ENCODE data around the gene ARCN1.
"Not testable (repeated sequence)": the region's sequence is repeated elsewhere in the genome, so short reads cannot be mapped to it uniquely, and the experiment has no call there.

Gene ARCN1

DNA sequence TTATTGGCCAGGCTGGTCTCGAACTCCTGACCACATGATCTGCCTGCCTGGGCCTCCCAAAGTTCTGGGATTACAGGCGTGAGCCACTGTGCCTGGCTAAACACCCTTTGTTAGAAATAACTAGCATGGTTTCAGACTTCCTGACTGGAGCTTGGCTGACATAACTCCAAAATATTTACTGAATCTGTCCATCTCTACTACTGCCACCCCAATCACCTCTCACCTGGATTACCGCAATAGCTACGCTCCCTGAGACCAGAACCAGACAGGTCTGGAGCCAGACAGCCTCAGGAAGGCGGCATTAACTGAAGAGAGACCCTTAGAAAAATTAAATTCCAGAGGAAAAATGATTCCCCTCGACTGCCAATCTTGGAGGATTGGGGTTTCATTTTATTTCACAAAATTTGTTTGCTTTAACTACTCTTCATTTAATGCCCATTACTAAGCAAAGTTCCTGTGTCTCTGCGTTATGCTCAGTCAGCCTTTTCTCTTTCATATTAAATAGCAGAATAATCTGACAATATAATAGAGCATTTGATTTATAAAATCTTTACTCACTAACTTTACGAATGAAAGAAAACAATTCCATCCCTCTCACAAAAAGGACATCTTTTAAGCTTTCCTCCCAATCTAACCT is 28.1 kb upstream of the ARCN1 start:
- DNase-seq (ENCODE audit: low read depth in 3 of 3): no peak

DNA sequence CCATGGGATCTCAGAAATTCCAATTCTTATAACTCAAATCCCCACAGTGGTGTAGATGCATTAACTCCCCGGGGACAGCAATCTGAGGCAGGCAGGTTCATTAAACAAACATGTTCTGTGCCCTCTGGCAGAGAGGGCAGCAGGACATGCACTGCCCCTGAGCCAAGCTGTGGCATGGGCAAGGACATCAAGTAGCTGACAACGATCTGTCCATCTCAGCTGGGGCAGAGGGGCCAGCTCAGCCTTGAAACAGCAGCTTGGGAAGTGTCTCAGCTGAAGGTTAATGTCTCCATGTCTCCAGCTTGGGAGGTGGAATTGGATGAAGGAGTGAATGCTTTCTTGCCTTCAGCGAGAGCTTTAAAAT is 27.6 kb upstream of the ARCN1 start:
- no peak for DNase-seq (ENCODE audit: low read depth in 3 of 3)

DNA sequence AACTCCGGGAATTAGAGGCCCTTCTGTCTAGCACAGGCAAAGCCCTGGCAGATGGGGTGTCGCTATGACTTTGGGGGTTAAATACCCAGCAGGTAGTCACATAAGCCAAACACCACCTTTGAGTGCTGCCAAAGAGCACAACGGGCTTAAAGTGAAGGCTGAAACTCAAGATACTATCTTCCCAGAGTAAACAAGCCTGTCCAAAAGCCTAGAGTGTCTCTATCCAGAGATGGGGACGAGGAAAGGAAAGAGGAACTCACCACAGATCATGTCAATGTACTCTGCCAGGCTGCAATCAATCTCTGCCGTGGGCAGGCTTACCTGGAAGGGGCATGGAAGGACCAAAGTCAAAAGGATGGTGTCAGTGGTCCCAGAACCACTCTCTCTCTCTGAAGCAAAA is 26.7 kb upstream of the ARCN1 start:
- no peak for DNase-seq (ENCODE audit: low read depth in 3 of 3)

DNA sequence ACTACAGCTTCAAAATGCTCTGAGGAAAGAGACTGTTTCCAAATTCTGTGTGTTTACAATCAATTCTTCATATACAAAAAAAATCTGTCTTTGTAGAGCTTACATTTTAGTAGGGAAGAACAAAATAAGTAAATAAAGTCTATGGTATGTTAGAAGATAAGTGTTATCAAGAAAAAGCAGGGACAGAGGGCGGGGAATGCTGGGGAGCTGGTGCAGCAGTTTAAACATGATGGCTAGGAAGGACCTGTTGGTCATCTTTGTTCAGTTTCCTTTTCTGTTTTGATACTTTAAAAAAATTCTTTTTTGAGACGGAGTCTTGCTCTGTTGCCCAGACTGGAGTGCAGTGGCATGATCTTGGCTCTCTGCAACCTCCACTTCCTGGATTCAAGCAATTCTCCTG is 25.1 kb upstream of the ARCN1 start:
- DNase-seq (ENCODE audit: low read depth in 3 of 3): no peak

DNA sequence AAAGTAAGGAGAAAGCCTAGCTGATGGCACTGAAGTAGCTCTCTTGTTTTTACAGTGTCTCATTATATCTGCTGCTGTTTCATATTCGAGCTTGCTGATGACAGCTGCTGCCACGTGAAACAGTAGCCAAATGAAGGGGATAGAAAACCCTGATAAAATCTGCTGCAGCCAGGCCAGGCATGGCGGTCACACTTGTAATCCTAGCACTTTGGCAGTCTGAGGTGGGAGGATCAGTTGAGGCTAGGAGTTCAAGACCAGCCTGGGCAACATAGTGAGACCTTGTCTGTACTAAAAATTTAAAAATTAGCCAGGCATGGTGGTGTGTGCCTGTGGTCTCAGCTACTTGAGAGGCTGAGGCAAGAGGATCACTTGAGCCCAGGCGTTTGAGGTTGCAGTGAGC is 19.9 kb upstream of the ARCN1 start:
- DNase-seq (ENCODE audit: low read depth in 3 of 3): no peak

DNA sequence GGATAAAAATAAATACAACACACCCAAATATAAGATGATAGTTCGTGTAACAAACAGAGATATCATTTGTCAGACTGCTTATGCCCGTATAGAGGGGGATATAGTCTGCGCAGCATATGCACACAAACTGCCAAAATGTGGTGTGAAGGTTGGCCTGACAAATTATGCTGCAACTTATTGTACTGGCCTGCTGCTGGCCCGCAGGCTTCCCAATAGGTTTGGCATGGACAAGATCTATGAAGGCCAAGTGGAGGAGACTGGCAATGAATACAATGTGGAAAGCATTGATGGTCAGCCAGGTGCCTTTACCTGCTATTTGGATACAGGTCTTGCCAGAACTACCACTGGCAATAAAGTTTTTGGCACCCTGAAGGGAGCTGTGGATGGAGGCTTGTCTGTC is 11.4 kb upstream of the ARCN1 start:
- no peak for DNase-seq (ENCODE audit: low read depth in 3 of 3)

DNA sequence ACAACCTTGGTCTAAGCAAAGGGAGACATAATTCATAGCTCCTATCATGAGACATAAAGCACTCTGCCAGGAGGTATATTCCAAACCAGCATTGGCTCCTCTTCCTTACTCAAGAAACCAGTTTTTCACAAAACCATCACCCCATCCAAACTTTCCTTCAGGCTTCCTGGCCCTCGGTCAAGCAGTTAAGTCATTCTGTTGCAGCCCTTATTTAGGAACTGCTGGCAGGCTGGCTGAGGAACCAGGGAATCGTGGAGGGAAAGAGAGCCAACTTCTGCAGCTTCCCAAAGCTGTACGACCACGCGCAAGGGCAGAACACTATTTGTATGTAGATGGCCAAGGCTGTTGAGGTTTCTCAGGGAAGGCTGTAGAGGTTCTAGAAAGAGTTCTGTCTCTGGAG is 7.2 kb upstream of the ARCN1 start:
- DNase-seq (ENCODE audit: low read depth in 3 of 3): no peak

DNA sequence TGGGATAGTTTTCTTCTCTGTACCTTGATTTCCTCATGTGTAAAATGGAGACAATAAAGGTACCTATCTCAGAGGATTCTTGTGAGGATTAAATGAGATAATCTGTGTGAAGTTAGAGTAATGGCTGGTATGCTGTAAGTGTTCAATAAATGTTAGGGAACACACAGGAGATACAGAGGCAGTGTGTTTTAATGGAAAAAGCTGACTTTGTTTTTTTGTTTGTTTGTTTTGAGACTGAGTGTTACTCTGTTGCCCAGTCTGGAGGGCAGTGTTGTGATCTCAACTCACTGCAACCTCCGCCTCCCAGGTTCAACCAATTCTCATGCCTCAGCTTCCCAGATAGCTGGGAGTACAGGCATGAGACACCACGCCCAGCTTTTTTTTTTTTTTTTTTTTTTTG is 2.5 kb upstream of the ARCN1 start:
- DNase-seq (ENCODE audit: low read depth in 3 of 3): no peak

DNA sequence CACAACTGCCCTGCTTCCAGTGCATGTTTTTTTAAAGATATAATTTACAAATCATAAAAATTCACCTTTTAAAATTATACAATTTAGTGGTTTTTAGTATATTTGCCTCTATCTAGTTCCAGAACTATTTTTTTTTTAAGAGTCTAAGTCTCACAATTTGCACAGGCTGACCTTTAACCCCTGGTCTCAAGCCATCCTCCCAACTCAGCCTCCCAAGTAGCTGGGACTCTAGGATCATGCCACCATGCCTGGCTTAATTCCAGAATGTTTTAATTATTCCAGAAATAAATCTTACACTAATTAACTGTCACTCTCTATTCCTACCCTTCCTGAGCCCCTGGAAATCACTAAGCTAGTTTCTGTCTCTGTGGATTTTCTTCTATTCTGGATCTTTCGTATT is 1.4 kb upstream of the ARCN1 start:
- DNase-seq (ENCODE audit: low read depth in 3 of 3): no peak

DNA sequence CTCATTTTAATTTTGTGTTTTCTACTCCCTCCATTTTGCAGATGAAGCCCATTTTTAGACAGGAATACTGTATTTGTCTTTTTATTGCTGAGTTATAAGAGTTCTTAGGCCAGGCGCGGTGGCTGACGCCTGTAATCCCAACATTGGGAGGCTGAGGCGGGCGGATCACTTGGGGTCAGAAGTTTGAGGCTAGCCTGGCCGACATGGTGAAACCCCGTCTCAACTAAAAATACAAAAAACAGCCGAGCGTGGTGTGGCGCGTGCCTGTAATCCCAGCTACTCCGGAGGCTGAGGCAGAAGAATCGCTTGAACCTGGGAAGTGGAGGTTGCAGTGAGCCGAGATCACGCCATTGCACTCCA is 528 bp upstream of the ARCN1 start:
- DNase-seq (ENCODE audit: low read depth in 3 of 3): peak in 1 of 3 experiments; percentile 9

DNA sequence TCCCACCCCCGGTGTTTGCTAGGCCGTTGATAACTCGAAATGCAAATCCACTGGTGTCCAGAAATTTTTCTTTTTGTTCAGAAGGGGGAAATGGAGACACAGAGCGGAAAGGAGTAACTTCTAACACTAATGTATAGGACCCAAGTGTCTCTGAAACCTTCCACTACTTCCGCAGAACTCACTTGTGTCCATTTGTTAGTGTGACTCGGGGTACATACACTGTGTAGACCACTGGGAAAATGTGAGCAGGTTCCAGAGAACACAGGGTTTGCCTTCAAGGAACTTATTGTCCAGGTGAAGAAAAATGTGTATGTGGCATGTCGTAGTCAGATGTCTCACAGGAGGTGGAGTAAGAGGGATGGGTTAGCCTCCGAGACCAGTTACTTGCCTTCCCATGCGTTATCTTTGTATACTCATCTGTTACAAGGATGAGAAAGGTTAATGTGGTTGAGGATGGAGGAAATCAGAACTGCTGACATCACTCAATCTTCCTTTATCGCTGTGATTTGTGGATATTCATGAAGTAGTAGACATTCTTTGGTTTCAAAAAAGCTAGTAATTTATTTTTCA is 857 bp downstream of the ARCN1 start:
- DNase-seq (ENCODE audit: low read depth in 3 of 3): no peak

DNA sequence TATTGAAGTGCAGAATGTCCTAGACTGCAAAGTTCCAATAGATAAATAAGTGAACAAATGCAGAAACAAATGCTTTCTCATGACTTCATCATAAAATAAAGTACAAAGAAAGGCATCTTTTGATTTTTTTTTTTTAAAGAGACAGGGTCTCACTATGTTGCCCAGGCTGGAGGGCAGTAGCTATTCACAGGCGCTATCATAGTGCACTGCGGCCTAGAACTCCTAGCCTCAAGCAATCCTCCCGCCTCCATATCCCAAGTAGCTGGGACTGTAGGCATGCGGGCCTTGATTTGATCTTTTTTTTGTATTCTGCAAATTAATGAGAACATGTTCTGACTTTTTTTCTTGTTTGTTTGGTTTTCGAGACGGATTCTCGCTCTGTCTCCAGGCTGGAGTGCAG is 2.4 kb downstream of the ARCN1 start:
- DNase-seq (ENCODE audit: low read depth in 3 of 3): no peak

DNA sequence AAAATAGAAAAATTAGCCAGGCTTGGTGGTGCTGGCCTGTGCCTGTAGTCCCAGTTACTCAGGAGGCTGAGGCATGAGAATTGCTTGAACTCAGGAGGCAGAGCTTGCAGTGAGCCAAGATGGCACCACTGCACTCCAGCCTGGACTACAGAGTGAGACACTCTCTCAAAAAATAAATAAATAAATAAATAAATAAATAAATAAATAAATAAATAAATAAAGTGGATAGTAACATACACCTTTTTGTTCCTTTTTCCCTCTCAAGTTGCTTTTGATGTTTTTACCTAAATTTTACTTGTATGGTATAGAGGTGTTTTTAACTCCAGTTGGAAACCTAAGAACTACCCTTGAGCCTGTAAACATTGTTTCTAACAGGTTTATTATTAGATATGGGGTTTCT is 5.8 kb downstream of the ARCN1 start:
- DNase-seq (ENCODE audit: low read depth in 3 of 3): not testable (repeated sequence)

DNA sequence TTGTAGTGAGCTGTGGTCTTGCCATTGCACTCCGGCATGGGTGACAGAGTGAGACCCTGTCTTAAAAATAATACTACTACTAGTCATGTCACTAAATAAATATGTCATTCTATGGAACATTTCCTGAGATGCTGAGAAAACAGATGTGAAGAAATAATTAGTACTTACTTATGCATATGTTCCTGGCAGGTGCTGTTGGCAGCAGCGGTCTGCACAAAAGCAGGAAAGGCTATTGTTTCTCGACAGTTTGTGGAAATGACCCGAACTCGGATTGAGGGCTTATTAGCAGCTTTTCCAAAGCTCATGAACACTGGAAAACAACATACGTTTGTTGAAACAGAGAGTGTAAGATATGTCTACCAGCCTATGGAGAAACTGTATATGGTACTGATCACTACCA is 8.8 kb downstream of the ARCN1 start:
- no peak for DNase-seq (ENCODE audit: low read depth in 3 of 3)

DNA sequence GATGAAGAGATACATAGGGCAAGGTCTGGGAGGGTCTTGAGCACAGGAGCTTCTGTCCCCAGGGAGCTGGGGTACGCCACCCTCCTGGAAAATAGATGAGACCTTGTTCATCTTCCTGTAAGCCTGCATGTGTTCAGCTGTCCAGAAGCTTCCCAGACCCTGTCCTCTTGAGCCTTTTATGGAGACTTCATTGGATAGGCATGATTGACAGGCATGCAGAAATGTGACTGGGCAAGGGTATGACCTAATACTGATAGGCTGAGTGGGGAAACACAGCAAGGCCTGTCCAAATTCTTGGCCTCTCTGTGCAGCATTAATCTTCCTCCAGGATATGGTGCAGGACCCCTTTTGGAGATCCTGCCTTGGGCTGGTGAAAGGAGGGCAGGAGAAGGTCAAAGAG is 15.7 kb downstream of the ARCN1 start:
- DNase-seq (ENCODE audit: low read depth in 3 of 3): no peak

DNA sequence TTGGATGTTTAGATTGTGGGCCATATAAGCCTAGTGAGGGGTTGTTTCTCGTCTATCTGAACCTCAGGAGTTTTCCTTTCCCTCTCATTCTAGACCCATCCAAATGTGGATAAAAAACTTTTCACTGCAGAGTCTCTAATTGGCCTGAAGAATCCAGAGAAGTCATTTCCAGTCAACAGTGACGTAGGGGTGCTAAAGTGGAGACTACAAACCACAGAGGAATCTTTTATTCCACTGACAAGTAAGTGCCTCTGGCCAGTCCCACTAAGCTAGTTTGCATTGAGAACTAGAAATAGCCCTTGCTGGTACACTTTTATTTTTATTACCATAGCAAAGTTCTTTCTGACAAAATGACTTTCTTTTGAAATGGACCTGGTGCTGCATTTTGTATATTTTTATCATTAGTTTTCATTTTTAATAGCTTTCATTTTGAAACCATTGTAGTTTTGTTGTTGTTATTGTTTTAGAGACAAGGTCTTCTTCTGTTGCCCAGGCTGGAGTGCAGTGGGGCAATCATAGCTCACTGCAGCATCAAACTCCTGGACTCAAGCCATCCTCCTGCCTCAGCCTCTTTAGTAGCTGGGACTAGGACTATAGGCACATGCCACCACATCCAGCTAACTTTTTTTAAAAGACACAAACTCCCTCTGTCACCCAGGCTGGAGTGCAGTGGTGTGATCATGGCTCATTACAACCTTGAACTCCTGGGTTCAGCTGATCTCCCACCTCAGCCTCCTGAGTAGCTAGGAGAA is 20.6 kb downstream of the ARCN1 start:
- DNase-seq (ENCODE audit: low read depth in 3 of 3): no peak

DNA sequence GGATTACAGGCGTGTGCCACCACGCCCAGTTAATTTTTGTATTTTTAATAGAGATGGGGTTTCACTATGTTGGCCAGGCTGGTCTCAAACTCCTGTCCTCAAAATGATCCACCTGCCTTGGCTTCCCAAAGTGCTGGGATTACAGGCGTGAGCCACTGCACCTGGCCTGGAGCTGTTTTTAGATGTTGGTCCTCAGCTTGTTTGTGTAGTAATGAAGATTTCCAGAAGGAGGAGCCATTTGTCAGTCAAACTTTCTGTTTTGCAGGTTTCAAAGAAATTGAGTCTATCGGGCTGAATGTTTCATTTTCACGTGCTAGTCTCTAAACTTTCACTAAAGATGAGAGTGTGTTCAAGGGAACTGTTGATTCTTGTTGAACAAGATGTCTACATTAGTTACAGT is 22.8 kb downstream of the ARCN1 start:
- DNase-seq (ENCODE audit: low read depth in 3 of 3): not testable (repeated sequence)

DNA sequence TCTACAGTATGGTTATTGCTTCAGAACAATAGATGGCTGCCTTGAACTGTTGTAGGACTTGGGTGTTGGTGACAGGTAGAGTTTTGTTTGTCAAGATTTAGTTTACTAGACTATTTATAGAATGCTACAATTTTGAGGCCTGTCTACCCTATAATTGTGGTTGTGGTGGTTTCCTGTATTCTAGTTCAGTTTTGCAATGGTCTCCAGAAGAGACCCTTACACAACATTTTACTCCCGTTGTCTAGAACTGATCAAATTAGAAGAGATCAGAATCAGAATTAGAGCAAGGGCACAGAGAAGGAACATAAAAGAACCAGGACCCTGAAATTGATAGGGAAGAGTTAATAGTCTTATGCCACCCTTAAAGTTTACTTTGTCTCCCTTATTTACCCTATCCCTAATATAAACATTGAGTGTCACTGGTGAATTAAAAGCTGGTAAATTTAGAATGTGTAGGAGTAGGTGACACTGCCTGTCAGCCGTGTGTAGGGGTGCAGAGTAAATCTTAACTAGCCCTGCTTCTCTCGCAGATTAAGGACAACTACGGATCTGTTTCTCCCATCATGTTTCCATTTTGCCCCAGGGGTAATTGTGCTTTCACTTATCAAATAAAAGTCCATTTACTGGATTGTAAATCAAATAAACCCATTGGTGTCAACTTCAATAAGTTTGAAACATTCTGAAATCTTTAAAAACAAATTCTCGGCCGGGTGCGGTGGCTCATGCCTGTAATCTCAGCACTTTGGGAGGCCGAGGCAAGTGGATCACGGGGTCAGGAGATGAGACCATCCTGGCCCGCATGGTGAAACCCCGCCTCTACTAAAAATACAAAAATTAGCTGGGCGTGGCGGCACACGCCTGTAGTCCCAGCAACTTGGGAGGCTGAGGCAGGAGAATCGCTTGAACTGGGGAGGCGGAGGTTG is 24.3 kb downstream of the ARCN1 start:
- no peak for DNase-seq (ENCODE audit: low read depth in 3 of 3)

DNA sequence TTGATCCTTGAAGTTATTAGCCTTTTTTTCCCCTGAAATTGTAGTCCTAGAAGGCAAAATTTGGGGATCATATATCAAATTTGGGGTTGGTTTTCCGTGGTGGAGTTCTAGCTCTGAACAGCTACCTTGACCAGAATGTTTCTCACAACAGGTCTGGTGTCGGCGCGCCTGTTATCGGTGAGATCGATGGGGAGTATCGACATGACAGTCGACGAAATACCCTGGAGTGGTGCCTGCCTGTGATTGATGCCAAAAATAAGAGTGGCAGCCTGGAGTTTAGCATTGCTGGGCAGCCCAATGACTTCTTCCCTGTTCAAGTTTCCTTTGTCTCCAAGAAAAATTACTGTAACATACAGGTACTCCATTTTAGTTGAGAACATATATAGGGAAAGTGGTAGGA is 25.3 kb downstream of the ARCN1 start:
- no peak for DNase-seq (ENCODE audit: low read depth in 3 of 3)

DNA sequence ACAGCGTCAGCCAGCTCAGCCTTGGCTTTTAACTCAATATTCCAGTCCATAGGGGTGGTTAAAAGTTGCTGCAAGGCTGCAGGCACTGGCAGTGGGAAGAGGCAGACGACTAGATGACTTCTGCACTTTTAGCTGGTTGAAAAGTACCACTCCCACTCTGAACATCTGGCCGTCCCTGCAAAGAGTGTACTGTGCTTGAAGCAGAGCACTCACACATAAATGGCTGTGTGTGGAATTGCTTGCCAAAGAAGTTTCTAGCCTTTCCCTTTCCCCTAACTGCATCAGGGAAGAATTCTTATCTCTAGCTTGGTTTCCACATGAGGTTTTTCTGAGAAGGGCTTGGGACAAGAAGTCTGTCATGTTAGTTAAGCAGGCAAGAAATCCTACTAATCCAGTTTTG is 30.1 kb downstream of the ARCN1 start:
- no peak for DNase-seq (ENCODE audit: low read depth in 3 of 3)

DNA sequence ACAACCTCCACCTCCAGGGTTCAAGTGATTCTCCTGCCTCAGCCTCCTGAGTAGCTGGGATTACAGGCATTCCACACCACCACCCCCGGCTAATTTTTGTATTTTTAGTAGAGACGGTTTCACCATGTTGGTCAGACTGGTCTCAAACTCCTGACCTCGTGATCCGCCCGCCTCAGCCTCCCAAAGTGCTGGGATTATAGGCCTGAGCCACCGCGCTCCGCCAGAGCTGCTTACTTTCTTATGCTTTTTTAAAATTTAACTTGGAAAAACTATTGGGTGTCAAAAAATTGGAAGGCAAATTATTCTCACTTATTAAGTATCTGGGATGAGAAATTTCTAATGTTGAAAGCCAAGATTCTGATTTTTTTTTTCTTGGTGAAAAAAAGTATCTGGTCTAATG is 31.5 kb downstream of the ARCN1 start:
- not testable (repeated sequence) for DNase-seq (ENCODE audit: low read depth in 3 of 3)

DNA sequence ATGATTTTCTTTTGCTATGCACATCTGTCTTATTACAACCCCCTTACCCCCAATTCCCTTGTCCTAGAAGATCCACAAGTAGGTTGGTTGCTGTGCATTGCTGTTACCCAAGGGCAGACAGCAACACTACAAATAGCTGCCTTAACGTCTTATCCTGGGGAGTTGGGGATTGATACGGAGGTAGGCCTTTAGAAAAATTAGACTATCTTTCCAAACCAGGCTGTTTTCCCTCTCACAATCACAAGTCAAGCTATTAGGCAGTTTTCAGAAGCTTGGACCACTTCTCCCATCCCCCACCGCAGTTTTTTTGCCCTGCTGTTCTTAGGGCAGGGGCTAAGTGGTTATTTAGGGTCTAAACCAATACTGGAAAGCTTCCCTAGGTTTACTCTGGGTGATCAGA is 32.4 kb downstream of the ARCN1 start:
- no peak for DNase-seq (ENCODE audit: low read depth in 3 of 3)

Data from stimulated activated CD4-positive, alpha-beta T cell treated with anti-CD3 and anti-CD28 coated beads, TNF-alpha, amount 100 ng/mL, for 4 hours (primary cell).